ENCODE results near the gene SLC2A4.

SLC2A4 gene

DNA sequence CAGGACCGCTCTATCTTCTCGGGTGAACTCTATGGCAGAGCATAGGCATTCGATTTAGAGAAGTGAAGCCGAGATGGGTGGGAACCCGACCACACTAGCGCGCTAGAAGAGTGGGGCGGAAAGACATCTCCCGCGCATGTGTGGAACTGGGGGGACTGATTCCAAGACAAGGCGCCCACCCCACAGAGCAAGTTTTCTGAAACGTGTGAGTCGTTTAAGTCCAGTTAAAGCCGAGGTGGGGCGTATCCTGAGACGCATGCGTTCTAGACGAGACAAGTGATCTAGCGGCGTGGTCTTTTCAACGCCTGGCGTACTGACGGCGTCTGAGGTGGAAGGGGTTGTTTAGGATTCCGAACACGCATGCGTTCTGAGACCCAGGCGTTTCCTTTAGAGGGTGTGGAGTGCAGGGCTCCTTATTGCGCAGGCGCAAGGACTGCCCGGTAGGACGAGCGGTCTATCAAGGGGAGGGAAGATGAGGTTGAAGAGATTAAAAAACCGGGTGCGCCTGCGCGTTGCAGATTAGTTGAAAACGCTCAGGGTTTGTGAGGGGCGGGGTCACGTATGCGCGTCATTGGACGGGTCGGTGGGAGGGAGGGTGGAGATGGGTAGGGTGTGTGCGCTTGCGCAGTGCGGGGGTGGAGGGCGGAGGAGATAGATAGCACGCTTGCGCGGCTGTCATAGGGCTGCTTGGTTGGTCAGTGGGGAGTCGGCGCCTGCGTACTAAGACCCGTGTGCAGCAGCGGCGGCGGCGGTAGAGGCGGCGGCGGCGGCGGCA, 25.6 kb downstream of the SLC2A4 start, which contains the start of gene EIF5A:
EIF5A (plus strand) TSS at position 718 of the 775 bp plus-strand sequence. CDS start 2,008 bp downstream, outside the sequence.
- peak; percentile 100 for DNase-seq (ENCODE audit: low read depth)

DNA sequence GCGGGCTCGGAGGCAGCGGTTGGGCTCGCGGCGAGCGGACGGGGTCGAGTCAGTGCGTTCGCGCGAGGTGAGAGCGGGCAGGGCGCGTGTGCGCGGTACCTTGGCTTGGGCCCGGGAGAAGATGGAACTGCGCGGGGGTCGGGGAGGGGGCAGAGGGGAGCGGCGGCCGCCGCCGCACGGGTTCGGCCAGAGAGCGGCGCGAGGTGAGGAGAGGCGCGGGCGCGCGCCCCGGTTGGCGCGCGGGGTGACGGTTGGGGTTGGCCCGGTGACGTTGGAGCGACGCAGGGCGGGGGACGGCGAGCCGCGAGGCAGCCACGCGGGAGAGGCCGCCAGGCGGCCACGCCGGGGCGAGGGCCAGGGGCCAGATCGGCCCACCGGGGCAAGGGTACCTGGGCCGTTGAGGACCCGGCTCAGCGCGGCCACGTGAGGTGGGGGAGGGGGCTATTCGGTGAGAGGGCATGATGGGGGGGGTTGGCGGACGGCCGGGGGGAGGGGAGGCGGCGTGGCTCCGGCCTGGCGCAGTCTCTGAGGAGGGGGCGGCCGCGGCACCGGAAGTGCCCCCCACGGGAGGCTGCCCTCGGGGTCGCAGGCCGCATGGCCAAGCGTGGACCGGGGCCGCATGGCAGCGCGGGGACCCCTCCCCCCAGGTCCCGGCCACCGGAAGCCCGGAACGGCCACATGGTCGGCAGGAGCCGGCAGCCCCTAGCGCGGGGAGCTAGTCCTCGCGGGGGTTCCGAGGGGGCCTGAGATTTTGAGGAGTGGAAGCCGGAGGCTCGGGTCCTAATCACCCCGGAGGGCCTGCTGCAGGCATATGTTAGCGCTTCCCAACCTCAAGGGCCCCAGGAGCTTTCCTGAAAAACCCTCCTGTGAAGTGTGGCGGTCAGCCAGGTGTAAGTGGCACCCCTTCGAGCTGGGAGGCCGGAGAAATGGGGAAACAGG, 26.4 kb downstream of the SLC2A4 start:
- no peak for DNase-seq (ENCODE audit: low read depth)

DNA sequence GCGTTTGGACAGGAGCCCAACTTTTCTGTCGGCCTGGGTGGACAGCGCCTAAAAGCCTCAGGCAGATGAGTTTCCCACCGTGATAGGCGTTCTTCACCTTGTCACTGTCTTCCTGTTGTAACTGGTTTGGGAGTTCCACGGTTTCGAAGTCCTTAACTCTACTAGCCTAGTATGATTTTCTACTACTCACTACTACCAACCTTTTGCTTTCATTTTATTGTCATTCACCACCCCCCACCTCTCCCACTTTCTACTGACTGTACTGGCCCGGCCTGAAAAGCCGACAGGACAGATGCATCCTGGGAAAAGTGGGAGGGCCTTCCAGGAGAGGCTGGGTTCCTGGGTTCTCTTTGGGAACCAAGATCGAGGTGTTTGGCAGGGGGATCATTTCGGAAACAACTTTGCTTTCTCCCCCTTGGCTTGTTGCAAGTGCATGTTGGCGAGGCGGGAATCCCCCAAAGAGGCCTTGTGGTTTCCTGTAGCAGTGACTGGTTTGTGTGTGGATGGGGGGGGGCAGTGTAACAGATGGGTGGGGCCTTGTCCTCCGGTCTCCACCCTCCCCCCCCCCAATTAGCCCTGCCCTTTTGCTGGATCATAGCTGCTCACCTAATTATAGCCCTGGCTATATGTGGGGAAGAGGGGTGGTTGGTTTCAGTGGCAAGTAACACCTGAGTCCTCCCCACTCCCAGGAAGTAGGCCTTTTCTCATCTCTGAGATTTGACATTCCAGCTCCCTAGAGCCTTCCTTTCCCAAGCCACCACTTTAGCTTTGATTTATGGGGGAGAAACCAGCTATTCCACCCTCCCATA, 27.3 kb downstream of the SLC2A4 start:
- DNase-seq (ENCODE audit: low read depth): peak; percentile 85

DNA sequence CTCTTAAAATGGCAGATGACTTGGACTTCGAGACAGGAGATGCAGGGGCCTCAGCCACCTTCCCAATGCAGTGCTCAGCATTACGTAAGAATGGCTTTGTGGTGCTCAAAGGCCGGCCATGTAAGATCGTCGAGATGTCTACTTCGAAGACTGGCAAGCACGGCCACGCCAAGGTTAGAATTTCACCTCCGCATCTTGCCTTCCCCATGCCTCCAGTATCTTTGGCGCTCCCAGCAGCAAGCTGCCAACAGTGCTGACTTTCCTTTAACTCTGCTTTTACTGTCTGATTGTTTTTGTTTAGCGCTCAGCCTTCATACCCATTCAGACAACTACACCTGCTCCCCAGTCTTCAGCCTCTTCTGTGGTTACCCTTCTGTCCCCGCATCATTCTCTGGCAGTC, 28.1 kb downstream of the SLC2A4 start:
- DNase-seq (ENCODE audit: low read depth): no peak

DNA sequence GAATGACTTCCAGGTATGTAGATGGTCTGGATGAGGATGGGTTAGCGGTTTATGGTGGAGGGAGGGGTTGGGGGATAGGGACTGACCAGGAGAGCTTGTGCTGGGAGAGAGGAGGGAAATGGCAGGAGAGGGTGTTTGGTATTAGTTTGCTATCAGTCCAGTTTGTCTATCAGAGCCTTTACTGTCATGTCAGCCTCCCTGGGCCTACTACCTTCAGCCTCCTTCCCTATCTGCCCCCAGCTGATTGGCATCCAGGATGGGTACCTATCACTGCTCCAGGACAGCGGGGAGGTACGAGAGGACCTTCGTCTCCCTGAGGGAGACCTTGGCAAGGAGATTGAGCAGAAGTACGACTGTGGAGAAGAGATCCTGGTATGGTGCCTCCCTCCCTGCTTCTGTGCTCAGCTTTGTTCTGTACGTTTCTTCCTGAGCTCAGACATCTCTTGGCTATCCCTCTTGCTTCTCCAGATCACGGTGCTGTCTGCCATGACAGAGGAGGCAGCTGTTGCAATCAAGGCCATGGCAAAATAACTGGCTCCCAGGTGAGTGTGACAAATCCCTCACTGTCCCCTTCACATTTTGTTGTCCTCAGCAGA, 29.7 kb downstream of the SLC2A4 start:
- DNase-seq (ENCODE audit: low read depth): no peak

DNA sequence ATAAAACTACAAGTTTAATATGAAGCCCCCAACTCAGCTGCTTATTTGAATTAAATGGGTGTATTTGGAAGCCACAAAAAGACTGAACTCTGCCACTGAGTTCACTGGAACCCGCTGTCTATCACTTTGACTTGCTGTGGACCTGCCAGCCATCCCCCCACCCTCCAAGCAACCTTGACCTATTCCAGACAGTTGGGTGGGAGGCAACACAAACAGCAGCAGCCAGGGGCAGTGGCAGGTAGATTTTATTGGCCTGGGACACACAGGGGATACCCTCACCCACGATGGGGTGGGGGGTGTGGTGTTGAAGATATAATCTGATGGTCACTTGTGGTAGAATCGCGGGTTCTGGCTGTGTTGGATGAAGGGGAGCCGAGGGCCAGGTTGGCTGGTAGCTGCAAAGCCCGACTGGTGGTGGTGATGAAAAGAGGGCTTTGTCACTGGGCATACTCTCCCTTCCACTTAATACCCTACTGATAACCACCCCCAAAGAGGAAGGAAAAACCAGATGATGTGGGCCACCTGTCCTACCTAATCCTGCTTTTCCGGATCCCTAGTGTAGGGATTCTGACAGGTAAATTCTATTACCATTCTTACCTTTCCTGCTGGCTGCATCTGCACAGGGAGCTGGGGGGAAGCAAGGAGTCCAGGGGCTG, 31.0 kb downstream of the SLC2A4 start:
- DNase-seq (ENCODE audit: low read depth): no peak

DNA sequence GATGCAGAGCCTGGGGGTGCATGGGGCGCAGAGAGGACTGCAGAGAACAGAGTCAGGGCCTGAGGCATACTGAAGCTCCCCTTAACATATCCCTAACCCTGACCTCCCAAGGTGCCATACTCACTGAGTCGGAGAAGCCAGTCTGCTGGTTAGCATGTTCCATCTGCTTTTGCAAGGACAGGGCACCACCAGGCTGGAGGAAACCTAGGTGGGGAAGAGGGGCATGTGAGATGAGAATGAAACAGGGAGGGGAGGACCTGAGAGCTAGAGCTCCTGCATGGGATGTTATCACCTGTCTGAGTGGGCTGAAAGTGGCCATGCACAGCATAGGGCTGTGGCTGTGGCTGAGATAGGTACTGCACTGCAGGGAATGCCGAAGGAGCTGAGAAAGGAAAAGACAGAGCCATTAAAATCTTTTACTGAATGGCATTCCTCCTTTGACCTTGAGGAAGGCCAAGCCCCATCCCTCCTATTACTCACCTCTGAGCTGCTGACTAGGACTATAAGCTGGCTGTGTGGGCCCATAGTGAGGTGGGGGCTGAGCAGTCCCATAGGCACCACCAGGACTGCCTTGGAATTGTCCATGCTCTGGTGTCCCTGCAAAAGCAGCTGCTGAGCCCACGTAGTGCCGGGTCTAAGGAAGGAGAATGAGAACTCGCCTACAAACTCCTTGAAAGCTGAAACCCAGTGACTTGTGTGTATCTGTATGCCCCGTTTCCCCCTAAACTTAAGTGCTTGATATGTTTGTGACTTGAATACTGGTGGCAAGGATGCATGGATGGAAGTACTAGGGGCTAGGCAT, 31.8 kb downstream of the SLC2A4 start:
- no peak for DNase-seq (ENCODE audit: low read depth)

DNA sequence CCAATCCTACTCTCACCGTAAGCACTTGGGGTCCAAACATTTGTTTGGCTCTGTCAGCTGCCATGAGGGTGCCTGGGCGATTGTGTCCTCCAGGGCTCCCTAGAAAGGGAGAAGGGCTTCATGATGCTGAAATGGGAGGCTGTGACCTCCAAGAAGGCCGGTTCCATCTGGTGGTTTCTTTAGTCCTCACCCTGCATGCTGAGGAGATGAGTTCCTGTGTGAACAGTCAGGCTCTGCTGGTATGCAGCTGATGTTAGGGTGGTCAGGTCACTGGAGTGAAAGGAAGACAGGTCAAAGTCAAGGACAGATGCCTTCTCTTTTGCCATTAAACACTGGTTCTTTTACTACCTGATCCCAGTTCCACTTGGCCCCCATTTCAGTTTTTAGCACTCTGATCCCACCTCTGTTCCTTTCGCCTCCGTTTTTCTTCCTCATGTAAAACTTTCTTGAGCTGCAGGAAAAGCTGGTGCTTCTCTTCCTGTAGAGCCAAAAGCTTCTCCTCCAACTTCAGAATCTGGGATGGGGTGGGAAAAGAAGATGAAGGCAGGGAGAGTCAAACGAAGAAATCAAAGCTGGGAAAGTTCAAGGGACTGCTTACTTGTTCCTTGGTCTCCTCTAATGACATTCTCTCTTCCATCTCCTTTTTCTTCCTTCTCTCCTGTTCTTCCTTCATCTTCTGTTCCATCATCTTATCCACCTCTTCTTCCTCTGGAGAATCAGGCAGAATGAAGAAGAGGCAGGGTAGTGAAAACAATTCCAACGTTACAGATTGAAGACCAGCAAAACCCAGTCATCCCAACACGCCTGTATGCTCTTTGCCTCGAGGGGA, 32.6 kb downstream of the SLC2A4 start:
- no peak for DNase-seq (ENCODE audit: low read depth)

DNA sequence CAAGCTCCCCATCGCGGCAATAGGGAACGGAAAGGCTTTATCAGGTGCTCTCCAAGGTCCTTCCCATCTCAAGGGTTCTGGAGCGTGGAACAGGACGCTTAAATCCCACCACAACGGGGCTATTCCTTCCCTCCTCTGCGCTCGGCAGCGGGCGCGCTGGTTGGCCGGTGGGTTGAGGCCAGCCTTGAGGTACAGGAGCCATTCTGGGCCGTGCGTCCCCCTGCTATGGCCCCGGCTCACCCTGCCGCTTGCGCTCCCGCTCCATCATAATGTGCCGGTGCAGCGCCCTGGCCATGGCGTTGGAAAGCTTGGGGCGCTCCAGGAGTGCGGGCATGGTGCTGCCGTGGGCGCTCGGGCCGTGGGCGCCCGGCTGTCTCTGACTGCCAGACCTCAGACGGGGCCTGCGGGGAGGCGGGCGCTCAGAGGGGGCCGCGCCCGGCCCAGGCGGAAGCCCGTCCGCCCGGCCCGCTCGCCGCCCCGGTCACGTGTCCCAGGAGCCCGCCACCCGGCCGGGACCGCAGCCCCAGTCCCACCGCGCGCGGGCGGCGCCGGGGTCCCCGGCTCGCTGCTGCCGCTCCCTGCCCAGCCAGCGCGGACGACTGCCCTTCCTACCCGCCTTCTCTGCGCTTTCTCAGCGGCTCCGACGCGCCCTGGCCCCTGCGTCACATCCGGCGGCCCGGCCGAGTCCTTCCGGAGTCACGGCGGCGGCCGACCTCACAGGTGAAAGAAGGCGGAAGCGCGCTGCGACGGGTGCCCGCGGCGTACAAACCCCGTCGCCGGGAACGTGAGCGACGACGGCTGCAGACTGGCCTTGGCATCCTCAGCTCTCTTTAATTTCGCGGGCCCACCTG, 33.4 kb downstream of the SLC2A4 start, which contains the start of gene GPS2:
GPS2 (minus strand) TSS at position 642 of the 851 bp plus-strand sequence; CDS start at position 334, 308 bp downstream.
- peak; percentile 87 for DNase-seq (ENCODE audit: low read depth)

DNA sequence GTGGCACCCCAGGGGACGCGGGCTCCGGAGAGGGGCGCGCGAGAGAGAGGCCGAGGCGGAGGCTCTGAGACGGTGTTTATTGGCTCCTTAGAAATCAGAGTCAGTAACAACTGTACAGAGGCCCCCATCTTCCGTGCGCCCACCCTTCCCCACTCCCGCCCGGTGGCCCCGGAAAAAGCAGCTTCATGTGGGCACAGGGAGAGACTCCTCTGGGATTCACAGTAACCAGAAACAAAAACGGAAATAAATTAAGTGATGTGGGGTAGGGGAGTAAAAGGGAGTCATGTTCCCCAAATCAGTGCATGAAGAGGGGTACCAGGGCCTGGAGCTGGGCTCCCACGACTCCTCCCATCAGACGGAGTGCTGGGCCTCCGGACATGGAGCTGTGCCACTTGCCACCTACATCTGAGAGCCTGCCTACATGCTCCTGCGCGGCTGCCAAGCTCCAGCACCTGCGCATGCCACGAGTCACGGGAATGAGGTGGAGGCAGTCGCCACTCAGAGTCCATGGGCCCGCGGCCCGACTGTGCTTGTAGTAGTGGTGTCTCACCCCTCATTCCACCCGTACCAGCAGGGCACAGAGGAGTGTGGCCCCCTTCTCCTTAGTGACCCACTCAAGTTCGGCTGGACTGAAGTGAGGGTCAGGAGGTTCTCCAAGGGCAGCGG, 34.2 kb downstream of the SLC2A4 start:
- no peak for DNase-seq (ENCODE audit: low read depth)

DNA sequence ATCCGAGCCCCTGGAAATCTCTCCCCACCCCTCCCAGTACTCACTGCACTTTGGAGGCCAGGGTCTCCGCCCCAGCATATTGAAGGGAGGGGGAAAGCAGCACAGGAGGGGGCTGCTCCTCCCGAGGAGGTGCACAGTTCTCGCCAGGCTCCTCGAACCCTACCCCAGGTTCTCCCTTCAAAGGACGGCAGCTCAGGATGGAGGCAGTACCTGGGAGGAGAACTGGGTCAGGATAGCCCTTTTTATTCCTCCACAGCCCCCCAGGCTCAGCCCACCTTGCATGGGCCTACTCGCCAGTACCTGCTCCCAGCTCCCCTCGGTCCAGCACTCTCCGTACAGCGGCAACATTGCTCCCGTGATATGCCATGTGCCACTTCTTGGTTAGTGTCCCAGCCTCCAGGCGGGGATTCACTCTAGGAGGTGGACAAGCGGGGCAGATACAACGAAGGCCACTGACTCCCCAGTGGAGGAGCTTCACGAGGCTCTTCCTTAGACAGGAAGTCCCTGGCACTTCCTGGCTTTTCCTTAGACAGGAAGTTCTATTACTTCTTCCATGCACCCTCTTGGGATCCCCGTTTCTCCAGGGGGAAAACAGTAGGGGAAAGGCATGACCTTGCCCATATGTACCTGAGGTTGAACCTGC, 35.8 kb downstream of the SLC2A4 start:
- DNase-seq (ENCODE audit: low read depth): no peak

DNA sequence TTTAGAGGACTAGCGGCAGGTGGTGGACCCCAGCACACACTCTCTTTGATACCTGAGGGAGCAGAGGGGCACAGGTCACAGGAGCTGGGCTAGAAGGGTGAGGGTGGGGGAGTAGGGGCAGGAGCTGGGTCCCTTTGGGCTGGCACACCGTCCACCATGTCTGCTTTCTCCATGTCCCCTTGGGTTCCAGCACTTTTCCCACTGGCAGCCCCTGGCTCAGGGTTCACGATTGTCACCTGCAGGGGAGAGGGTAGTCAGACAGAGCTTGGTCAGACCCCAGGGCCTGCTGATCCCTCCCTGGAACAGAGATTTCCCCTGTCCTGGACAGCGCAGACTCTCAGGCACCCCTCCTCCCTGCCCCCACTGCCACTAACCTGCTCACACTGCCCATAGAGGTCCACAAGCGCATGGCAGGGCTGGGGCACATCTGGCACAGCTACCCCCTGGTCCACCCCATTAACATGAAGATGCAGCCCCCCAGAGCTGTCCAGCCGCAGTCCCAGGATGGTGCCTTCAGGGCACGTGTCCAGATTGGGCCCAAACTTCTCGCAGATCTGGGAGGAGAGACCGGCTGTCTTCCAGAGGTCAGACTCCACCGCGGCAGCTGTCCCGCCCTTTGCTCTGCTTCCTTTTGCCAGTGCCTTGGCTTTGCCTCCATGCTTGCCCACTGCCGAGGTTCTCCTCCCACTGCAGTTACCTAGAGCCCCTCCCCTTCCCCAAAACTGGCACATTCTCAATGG, 36.8 kb downstream of the SLC2A4 start:
- DNase-seq (ENCODE audit: low read depth): no peak

DNA sequence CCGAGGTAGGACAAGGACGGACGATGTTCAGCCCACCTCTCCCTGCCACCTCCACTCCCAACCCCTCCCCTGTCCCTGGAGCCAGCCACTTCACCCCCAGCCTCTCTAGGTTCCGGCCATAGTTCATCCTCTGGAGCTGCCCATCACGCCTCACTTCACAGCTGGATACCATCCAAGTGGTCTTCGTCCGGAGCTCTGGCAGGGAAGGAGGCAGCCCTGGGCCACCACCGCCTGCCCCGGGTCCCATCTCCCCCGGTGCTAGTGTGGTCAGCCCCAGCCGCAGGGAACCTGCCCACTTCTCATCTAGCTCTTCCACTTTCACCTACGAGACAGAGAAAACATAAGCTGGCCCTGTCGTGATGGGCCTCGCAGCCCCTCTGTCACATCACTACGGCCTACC, 39.9 kb downstream of the SLC2A4 start:
- no peak for DNase-seq (ENCODE audit: low read depth)

DNA sequence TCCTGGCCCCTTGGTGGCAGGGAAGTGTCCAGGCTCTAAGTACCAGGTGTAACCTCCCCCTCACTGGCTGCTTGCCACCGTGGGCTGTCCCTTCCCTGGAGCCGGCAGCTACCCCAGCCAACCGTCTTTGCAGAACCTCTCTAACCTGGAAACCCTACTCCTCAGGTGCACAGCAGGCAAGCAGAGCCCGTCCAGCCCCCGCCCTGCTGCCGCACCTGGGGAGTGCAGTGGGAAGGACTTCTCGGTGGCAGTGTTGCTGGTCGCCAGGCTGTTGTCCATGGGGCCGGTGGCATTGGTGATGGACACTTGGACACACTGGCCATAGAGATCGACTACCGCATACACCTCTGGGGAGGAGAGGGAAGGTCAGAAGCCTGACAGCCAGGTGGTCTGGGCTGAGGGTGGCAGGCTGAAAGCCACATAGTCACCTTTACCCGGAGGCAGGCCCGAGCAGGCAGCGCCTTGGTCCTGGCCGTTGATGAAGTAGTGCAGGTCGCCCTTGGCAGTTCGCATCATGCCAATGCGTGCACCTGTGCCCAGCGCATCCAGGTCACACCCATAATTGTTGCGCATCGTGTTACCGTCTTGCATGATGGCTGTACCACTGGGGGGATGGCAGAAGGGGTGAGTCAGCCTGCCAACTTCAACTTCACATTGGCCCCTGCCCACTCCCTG, 41.1 kb downstream of the SLC2A4 start:
- no peak for DNase-seq (ENCODE audit: low read depth)

DNA sequence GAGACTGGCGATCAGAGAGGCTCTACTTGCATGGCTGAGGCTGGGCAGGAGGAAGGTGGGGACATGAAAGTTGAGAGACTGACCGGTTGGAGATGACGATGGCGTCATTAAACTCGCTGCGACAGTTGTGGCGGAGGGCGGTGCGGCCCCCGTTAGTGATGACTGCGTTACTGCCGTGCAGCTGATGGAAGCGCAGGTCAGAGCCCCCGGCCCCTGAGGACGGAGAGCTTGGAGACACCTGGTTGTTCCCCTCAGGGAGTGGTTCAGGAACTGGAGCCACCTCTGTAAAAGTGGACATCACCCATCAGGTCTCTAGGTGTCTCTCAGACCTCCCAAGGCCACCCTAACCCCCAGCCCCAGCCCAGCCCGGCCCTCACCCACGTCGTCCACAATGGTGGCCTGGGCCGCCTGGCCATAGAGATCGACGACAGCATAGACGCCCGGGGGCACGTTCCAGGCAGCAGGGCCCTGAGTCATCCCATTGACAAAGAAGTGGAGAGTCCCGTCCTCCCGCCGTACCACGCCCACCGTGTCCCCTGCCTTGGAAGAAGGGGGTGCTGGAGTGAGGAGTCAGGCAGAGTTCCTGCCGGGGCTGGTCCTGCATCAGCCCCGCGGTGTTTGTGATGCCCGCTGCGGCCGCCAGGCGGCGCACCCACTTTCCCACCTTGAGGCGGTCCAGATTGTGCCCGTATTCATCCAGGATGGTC, 42.4 kb downstream of the SLC2A4 start:
- DNase-seq (ENCODE audit: low read depth): no peak

Measured in activated gamma-delta T cell treated with anti-CD3 and anti-CD28 coated beads, Interleukin-2, amount 50 U/mL, for 16 hours (primary cell).